Measurements from ENCODE around the gene STAT1.
A peak's percentile ranks its signal among the peaks of the same experiment; 100 is the strongest.
"Not testable (repeated sequence)": the region's sequence is repeated elsewhere in the genome, so short reads cannot be mapped to it uniquely, and the experiment has no call there.

The STAT1 gene

GRCh38 chr2:190970160-190970559, 43.8 kb downstream of the STAT1 start:
- peaks cover 20% of the 10 kb centered on the region for H3K9me3 ChIP-seq
- no peaks in the 10 kb centered on the region for H3K27me3 ChIP-seq
- no peaks in the 10 kb centered on the region for H4K20me1 ChIP-seq
- TF ChIP-seq Cebpa-rat (IDR thresholded peaks at IDR 0.05), result no peak
- H3K27ac ChIP-seq, result peak overlapping the region; percentile 77
- peaks cover 74% of the 10 kb centered on the region for H3K4me1 ChIP-seq
- 0 out of 2 replicates have a peak overlapping the region, but pooled peaks have one; percentile 6 for H3K4me3 ChIP-seq
- H3K36me3 ChIP-seq, result peaks cover 49% of the 10 kb centered on the region
- H3K4me2 ChIP-seq, result peak overlapping the region; percentile 84
- peak overlapping the region; percentile 54 for H3K9ac ChIP-seq

- H3K9me3 ChIP-seq, result peaks cover 16% of the 10 kb centered on the region
- H3K9ac ChIP-seq, result no peak overlapping the region
- peaks cover 44% of the 10 kb centered on the region for H3K36me3 ChIP-seq
Observed at GRCh38 chr2:190968522-190968921, 45.4 kb downstream of the STAT1 start.

GRCh38 chr2:190965580-190966222, 48.3 kb downstream of the STAT1 start:
- no peak for TF ChIP-seq Cebpa-rat (IDR thresholded peaks at IDR 0.05)
- H3K9ac ChIP-seq, result no peak overlapping the region
- H3K4me3 ChIP-seq, result no peak overlapping the region
- H3K27me3 ChIP-seq, result no peaks in the 10 kb centered on the region
- H3K4me2 ChIP-seq, result peak overlapping the region; percentile 1; the same call in 1 of the 2 replicates
- H3K36me3 ChIP-seq, result peaks cover 31% of the 10 kb centered on the region
- no peaks in the 10 kb centered on the region for H4K20me1 ChIP-seq
- H3K27ac ChIP-seq, result peak overlapping the region; percentile 10; the same call in 1 of the 2 replicates
- H3K9me3 ChIP-seq, result no peaks in the 10 kb centered on the region
- peaks cover 97% of the 10 kb centered on the region for H3K4me1 ChIP-seq

More at GRCh38 chr2:190968522-190968921, 45.4 kb downstream of the STAT1 start:
- H3K27ac ChIP-seq, result peak overlapping the region; percentile 61; the same call in 1 of the 2 replicates
- H3K4me2 ChIP-seq, result peak overlapping the region; percentile 84
- H4K20me1 ChIP-seq, result no peaks in the 10 kb centered on the region
- H3K4me3 ChIP-seq, result no peak overlapping the region
- H3K4me1 ChIP-seq, result peaks cover 90% of the 10 kb centered on the region
- TF ChIP-seq Cebpa-rat (IDR thresholded peaks at IDR 0.05), result no peak
- H3K27me3 ChIP-seq, result no peaks in the 10 kb centered on the region

GRCh38 chr2:190964170-190964795, 49.7 kb downstream of the STAT1 start:
- no peak for TF ChIP-seq Cebpa-rat (IDR thresholded peaks at IDR 0.05)
- Histone ChIP-seq H4K20me1 (no peaks in the 10 kb centered on the region), H3K4me2 (peak overlapping the region; percentile 32)

GRCh38 chr2:190963088-190963487, 50.9 kb downstream of the STAT1 start:
- Histone ChIP-seq H3K9ac (no peak overlapping the region), H3K4me3 (no peak overlapping the region), H3K36me3 (peaks cover 26% of the 10 kb centered on the region), H3K4me2 (peak overlapping the region; percentile 57), H3K4me1 (peaks cover 71% of the 10 kb centered on the region), H4K20me1 (no peaks in the 10 kb centered on the region), H3K27me3 (no peaks in the 10 kb centered on the region), H3K27ac (0 out of 2 replicates have a peak overlapping the region, but pooled peaks have one; percentile 27), H3K9me3 (no peaks in the 10 kb centered on the region)
- no peak for TF ChIP-seq Cebpa-rat (IDR thresholded peaks at IDR 0.05)

More at GRCh38 chr2:190964170-190964795, 49.7 kb downstream of the STAT1 start:
- Histone ChIP-seq H3K9ac (no peak overlapping the region), H3K27me3 (no peaks in the 10 kb centered on the region), H3K4me3 (no peak overlapping the region), H3K4me1 (peaks cover 83% of the 10 kb centered on the region), H3K36me3 (peaks cover 26% of the 10 kb centered on the region), H3K27ac (no peak overlapping the region), H3K9me3 (no peaks in the 10 kb centered on the region)

- Histone ChIP-seq H3K27me3 (no peaks in the 10 kb centered on the region), H3K4me1 (peaks cover 60% of the 10 kb centered on the region), H3K9ac (no peak overlapping the region), H3K4me3 (no peak overlapping the region), H3K27ac (peak overlapping the region; percentile 27; the same call in 1 of the 2 replicates), H4K20me1 (no peaks in the 10 kb centered on the region), H3K36me3 (peaks cover 26% of the 10 kb centered on the region), H3K9me3 (no peaks in the 10 kb centered on the region), H3K4me2 (peak overlapping the region; percentile 57)
- TF ChIP-seq Cebpa-rat (IDR thresholded peaks at IDR 0.05), result no peak
Observed at GRCh38 chr2:190961918-190962487, 52.0 kb downstream of the STAT1 start.

GRCh38 chr2:190961117-190961516, 52.9 kb downstream of the STAT1 start:
- H3K9me3 ChIP-seq, result not testable (repeated sequence)
- peaks cover 52% of the 10 kb centered on the region for H3K4me1 ChIP-seq

GRCh38 chr2:190959911-190960788, 53.8 kb downstream of the STAT1 start:
- TF ChIP-seq Cebpa-rat (IDR thresholded peaks at IDR 0.05), result no peak
- peaks cover 18% of the 10 kb centered on the region for H3K36me3 ChIP-seq

More at GRCh38 chr2:190961117-190961516, 52.9 kb downstream of the STAT1 start:
- not testable (repeated sequence) for H4K20me1 ChIP-seq, H3K9ac ChIP-seq, H3K27me3 ChIP-seq, H3K4me3 ChIP-seq, H3K27ac ChIP-seq
- Histone ChIP-seq H3K36me3 (peaks cover 26% of the 10 kb centered on the region), H3K4me2 (peak overlapping the region; percentile 57)

GRCh38 chr2:190953257-190953656, 60.7 kb downstream of the STAT1 start:
- Histone ChIP-seq H4K20me1 (no peaks in the 10 kb centered on the region), H3K4me2 (no peak overlapping the region), H3K36me3 (no peaks in the 10 kb centered on the region; the same call in 1 of the 2 replicates), H3K27me3 (no peaks in the 10 kb centered on the region), H3K4me3 (no peak overlapping the region), H3K4me1 (peaks cover 6% of the 10 kb centered on the region), H3K9ac (no peak overlapping the region), H3K27ac (no peak overlapping the region), H3K9me3 (peaks cover 13% of the 10 kb centered on the region)
- TF ChIP-seq Cebpa-rat (IDR thresholded peaks at IDR 0.05), result no peak

More at GRCh38 chr2:190959911-190960788, 53.8 kb downstream of the STAT1 start:
- H3K4me2 ChIP-seq, result no peak overlapping the region
- H3K4me3 ChIP-seq, result no peak overlapping the region
- no peaks in the 10 kb centered on the region for H4K20me1 ChIP-seq
- no peak overlapping the region for H3K9ac ChIP-seq
- no peak overlapping the region for H3K27ac ChIP-seq
- H3K9me3 ChIP-seq, result peaks cover 11% of the 10 kb centered on the region
- H3K4me1 ChIP-seq, result peaks cover 42% of the 10 kb centered on the region
- H3K27me3 ChIP-seq, result no peaks in the 10 kb centered on the region

Data from BLaER1 (cell line).